A549 treated with CORT108297 at 1 μM for 4 hours (cell line): Measurements from ENCODE around the gene HSP90B1. TPM values are rescaled to one million over a fixed set of nuclear protein-coding genes. Genes with fewer than 3 reads are reported as not detected.

Experiments
- total RNA-seq: library from RNA; stranded (reverse); fragments of 200-300 nt; extraction: Qiagen RNA extraction; gene quantifications from 5 replicates; pipeline ENCODE4 v1.2.3, GENCODE V29; 2022

Gene HSP90B1
- 519 to 761 TPM (median 570 TPM) in 5 replicates for total RNA-seq

GRCh38 chr12:103930034-103930786 is at the start of gene HSP90B1:
Gene HSP90B1, plus strand, starts transcription at chr12:103930410. Its CDS starts 106 bp downstream, at chr12:103930516.

GRCh38 chr12:103965590-103966504 is 35.6 kb downstream of the HSP90B1 start, which contains the start of gene TDG:
Gene TDG, plus strand, starts transcription at chr12:103965872. Its CDS starts 166 bp downstream, at chr12:103966038.

Other genes starting within 250 kb of the HSP90B1 start
- gene NT5DC3, start 89.2 kb upstream of the HSP90B1 start, total RNA-seq, result 6.8 to 8.5 TPM (median 7.4 TPM) in 5 replicates
- gene TDG, start 35.5 kb downstream of the HSP90B1 start, total RNA-seq, result 24.5 to 29.8 TPM (median 26.7 TPM) in 5 replicates
- gene GLT8D2, start 119.8 kb downstream of the HSP90B1 start, total RNA-seq, result 0.25 to 0.35 TPM (median 0.28 TPM) in 5 replicates
- 3.8 to 5.0 TPM (median 4.6 TPM) in 5 replicates for gene HCFC2, start 134.1 kb downstream of the HSP90B1 start, total RNA-seq
- gene NFYB, start 207.8 kb downstream of the HSP90B1 start, total RNA-seq, result 27.1 to 28.6 TPM (median 28.3 TPM) in 5 replicates